Dermis microvascular lymphatic vessel endothelial cell (primary cell): ENCODE results near the gene OR4C13. TPM values are rescaled to one million over a fixed set of nuclear protein-coding genes. Genes with fewer than 3 reads are reported as not detected.
"Not testable (repeated sequence)": the region's sequence is repeated elsewhere in the genome, so short reads cannot be mapped to it uniquely, and the experiment has no call there.

Experiments used
- DNase-seq, 2 donors: peaks; one replicate each; pipeline versions ENCODE4 v3.0.0 to v3.0.0-alpha.2; 2010; ENCODE audit warnings: low read depth in 2 of 2
- total RNA-seq: library from RNA; depleted of rRNA; stranded (reverse); fragments of >200 nt; gene quantifications from 2 replicates; pipeline ENCODE4 v1.2.1, GENCODE V29; 2014

The OR4C13 gene
- not detected in 2 replicates for total RNA-seq

DNA sequence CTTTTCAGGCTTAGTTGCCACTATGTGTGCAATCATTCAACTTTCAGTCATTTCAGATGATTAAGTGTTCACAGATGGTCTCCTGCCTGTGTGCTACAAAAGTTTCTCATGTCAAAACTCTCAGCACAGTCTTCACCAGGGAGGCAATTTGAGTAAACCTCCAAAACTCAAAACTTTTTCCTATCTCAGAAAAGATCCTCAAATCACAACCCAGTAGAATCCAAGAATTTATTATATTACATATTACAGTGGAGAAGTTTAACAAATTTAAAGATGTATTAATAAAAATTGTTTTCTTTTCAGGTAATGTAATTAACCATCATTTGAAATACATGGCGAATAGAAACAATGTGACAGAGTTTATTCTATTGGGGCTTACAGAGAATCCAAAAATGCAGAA is at the start of gene OR4C13:
TSS of gene OR4C13 (plus strand) at position 301 of the 400 bp plus-strand sequence. CDS start at position 333, 32 bp downstream.
- no peak for DNase-seq

DNA sequence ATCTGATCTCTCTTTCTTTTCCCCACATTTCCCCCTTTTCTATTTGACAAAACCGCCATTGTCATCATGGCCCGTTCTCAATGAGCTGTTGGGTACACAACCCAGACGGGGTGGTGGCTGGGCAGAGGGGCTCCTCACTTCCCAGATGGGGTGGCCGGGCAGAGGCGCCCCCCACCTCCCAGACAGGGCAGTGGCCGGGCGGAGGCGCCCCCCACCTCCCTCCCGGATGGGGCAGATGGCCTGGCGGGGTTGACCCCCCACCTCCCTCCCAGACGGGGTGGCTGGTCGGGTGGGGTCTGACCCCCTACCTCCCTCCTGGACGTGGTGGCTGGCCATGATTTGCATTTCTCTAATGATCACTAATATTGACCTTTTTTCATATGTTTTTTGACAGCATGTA is 40.7 kb upstream of the OR4C13 start:
- DNase-seq, result not testable (repeated sequence)

DNA sequence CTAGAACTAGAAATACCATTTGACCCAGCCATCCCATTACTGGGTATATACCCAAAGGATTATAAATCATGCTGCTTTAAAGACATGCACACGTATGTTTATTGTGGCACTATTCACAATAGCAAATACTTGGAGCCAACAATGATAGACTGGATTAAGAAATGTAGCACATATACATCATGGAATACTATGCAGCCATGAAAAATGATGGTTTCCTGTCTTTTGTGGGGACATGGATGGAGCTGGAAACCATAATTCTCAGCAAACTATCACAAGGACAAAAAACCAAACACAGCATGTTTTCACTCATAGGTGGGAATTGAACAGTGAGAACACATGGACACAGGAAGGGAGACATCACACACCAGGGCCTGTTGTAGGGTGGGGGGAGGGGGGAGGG is 3.5 kb upstream of the OR4C13 start:
- not testable (repeated sequence) for DNase-seq

GRCh38 chr11:49973439-49973838 is 21.2 kb downstream of the OR4C13 start:
- DNase-seq, result not testable (repeated sequence)

GRCh38 chr11:49982435-49982834 is 30.2 kb downstream of the OR4C13 start, which contains the start of gene OR4C12:
Gene OR4C12 (minus strand): TSS chr11:49982535. CDS start chr11:49982501, 34 bp downstream.
- not testable (repeated sequence) for DNase-seq

GRCh38 chr11:49995565-49995964 is 43.4 kb downstream of the OR4C13 start:
- peak; percentile 12 to 75 for DNase-seq

Other genes with a start within 250 kb of the OR4C13 start
- not detected in 2 replicates for gene OR4C12, start 30.1 kb downstream of the OR4C13 start, total RNA-seq
- not detected in 2 replicates for gene OR4C45, start 80.5 kb downstream of the OR4C13 start, total RNA-seq